ENCODE data around the gene CADM1. TPM values are rescaled to one million over a fixed set of nuclear protein-coding genes. Genes with fewer than 3 reads are reported as not detected.

CADM1 gene
- total and polyA plus RNA-seq, 9 of the 15 experiments (the other 6 are each of a cell fraction or from before 2014, with no cell fraction given), result 0.42 TPM; not detected in 8

DNA sequence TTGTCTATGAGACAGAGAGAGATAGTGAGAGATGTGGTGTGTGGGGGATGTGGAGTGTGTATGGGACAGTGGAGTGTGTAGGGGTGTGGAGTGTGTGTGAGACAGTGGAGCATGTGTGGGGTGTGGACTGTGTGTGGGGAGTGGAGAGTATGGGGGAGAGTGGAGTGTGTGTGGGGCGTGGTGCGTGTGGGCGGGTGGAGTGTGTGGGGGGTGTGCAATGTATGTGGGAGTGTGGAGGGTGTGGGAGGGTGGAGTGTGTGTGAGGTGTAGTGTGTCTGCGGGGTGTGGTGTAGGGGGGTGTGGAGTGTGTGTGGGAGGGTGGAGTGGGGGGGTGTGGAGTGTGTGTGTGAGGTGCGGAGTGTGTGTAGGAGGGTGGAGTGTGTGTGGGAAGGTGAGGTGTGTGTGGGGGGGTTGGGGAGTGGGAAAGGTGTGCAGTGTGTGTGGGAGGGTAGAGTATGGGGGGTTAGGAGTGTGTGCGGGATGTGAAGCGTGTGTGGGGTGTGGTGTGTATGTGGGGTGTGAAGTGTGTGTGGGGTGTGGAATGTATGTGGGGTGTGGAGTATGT lies 356.9 kb downstream of the CADM1 start:
- CTCF ChIA-PET (ENCODE audit: low intra/inter-chr PET ratio), result no interaction called here
- intact Hi-C loops (cut with micrococcal nuclease), result no loop called here
- FAIRE-seq, result no peak
- H3K79me2 ChIP-seq (ENCODE audit: control insufficient read depth, insufficient read depth, low read length), result no peaks in the 10 kb centered on the region
- in situ Hi-C loops (cut with MboI), result no loop called here
- DNase-seq (ENCODE audit: extremely low read depth in 1 of 4, low spot score in 3 of 4), result no peak
- no peak overlapping the region for H3K9ac ChIP-seq (ENCODE audit: insufficient read depth in 1 of 2, low read depth in 2 of 2, low read length in 2 of 2)
- no peaks in the 10 kb centered on the region for H3K4me1 ChIP-seq (replicated peaks in 1 of 2; ENCODE audit: control insufficient read depth in 2 of 2, insufficient read depth in 2 of 2, low read length in 2 of 2)
- H3K9me1 ChIP-seq (ENCODE audit: control insufficient read depth, insufficient read depth, low read length), result peaks cover 2% of the 10 kb centered on the region
- H4K20me1 ChIP-seq (replicated peaks; ENCODE audit: control insufficient read depth, insufficient read depth, low read length), result no peaks in the 10 kb centered on the region
- H3K27me3 ChIP-seq (ENCODE audit: control insufficient read depth in 2 of 2, insufficient read depth in 2 of 2, low read length in 2 of 2), result no peaks in the 10 kb centered on the region; a peak in 1 of 5 replicates
- no TSS peak for BruUV-seq (replicated peaks)
- H3K36me3 ChIP-seq (ENCODE audit: control insufficient read depth, insufficient read depth, low read length), result no peaks in the 10 kb centered on the region
- no peak overlapping the region for H3K4me3 ChIP-seq
- 0% methylated on average over 1 of the region's 7 CpGs for WGBS (ENCODE audit: insufficient coverage, low coverage, missing lambda C conversion rate)
- POLR2A ChIA-PET, result no interaction called here
- no peak overlapping the region for H3K27ac ChIP-seq (ENCODE audit: extremely low read depth, low read depth, low read length)
- no peak for ATAC-seq
- H3K9me3 ChIP-seq (replicated peaks; ENCODE audit: control insufficient read depth, insufficient read depth, low read depth, low read length), result no peaks in the 10 kb centered on the region
- H2AFZ ChIP-seq (ENCODE audit: low read depth, low read length), result no peak overlapping the region
- H3K4me2 ChIP-seq (ENCODE audit: insufficient read depth, low read length), result no peak overlapping the region
- TF ChIP-seq CREBBP (IDR thresholded peaks at IDR 0.05; ENCODE audit: low read depth, low read length) (no peak), ZNF445 (CRISPR knock-in tag; IDR thresholded peaks at IDR 0.05; ENCODE audit: low read depth) (no peak), BMI1 (IDR thresholded peaks at IDR 0.05; ENCODE audit: low read length) (no peak)
- TF ChIP-seq, protein P1, sequence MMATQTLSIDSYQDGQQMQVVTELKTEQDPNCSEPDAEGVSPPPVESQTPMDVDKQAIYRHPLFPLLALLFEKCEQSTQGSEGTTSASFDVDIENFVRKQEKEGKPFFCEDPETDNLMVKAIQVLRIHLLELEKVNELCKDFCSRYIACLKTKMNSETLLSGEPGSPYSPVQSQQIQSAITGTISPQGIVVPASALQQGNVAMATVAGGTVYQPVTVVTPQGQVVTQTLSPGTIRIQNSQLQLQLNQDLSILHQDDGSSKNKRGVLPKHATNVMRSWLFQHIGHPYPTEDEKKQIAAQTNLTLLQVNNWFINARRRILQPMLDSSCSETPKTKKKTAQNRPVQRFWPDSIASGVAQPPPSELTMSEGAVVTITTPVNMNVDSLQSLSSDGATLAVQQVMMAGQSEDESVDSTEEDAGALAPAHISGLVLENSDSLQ (IDR thresholded peaks at IDR 0.05), result no peak

DNA sequence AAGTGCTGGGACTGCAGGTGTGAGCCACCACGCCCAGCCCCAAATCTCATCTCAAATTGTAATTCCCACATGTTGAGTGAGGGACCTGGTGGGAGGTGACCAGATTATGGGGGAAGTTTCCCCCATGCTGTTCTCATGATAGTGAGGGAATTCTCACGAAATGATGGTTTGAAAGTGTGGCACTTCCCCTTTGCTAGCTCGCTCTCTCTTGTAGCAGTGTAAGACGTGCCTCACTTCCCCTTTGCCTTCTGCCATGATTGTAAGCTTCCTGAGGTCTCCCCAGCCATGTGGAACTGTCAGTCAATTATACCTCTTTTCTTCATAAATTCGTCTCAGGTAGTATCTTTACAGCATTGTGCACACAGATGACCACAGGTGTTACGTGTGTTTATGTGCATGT lies 357.8 kb downstream of the CADM1 start:
- FAIRE-seq (no peak), ATAC-seq (no peak), DNase-seq (ENCODE audit: extremely low read depth in 1 of 4, low spot score in 3 of 4) (no peak)
- Histone ChIP-seq H3K9me1 (ENCODE audit: control insufficient read depth, insufficient read depth, low read length) (peaks cover 2% of the 10 kb centered on the region), H3K4me2 (ENCODE audit: insufficient read depth, low read length) (no peak overlapping the region), H2AFZ (ENCODE audit: low read depth, low read length) (no peak overlapping the region), H3K9ac (ENCODE audit: insufficient read depth in 1 of 2, low read depth in 2 of 2, low read length in 2 of 2) (no peak overlapping the region), H3K27me3 (ENCODE audit: control insufficient read depth in 2 of 2, insufficient read depth in 2 of 2, low read length in 2 of 2) (no peaks in the 10 kb centered on the region; a peak in 1 of 5 replicates), H3K4me3 (no peak overlapping the region), H3K79me2 (ENCODE audit: control insufficient read depth, insufficient read depth, low read length) (no peaks in the 10 kb centered on the region), H3K4me1 (replicated peaks in 1 of 2; ENCODE audit: control insufficient read depth in 2 of 2, insufficient read depth in 2 of 2, low read length in 2 of 2) (no peaks in the 10 kb centered on the region), H4K20me1 (replicated peaks; ENCODE audit: control insufficient read depth, insufficient read depth, low read length) (no peaks in the 10 kb centered on the region), H3K27ac (ENCODE audit: extremely low read depth, low read depth, low read length) (no peak overlapping the region), H3K36me3 (ENCODE audit: control insufficient read depth, insufficient read depth, low read length) (no peaks in the 10 kb centered on the region), H3K9me3 (replicated peaks; ENCODE audit: control insufficient read depth, insufficient read depth, low read depth, low read length) (no peaks in the 10 kb centered on the region)
- TF ChIP-seq ARNT (IDR thresholded peaks at IDR 0.05) (no peak), PRMT5 (CRISPR knock-in tag; IDR thresholded peaks at IDR 0.05) (no peak), ILF3 (IDR thresholded peaks at IDR 0.05; ENCODE audit: borderline replicate concordance) (no peak), ZNF785 (CRISPR knock-in tag; IDR thresholded peaks at IDR 0.05) (no peak), SPI1 (IDR thresholded peaks at IDR 0.05; ENCODE audit: borderline replicate concordance, low read depth, low read length) (peak; percentile 46; the same call in 1 of the 2 replicates), GABPB1 (CRISPR knock-in tag; IDR thresholded peaks at IDR 0.05) (no peak)
- TF ChIP-seq, protein P2, sequence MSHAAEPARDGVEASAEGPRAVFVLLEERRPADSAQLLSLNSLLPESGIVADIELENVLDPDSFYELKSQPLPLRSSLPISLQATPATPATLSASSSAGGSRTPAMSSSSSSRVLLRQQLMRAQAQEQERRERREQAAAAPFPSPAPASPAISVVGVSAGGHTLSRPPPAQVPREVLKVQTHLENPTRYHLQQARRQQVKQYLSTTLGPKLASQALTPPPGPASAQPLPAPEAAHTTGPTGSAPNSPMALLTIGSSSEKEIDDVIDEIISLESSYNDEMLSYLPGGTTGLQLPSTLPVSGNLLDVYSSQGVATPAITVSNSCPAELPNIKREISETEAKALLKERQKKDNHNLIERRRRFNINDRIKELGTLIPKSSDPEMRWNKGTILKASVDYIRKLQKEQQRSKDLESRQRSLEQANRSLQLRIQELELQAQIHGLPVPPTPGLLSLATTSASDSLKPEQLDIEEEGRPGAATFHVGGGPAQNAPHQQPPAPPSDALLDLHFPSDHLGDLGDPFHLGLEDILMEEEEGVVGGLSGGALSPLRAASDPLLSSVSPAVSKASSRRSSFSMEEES (CRISPR knock-in tag; IDR thresholded peaks at IDR 0.05), result no peak
- POLR2A ChIA-PET, result no interaction called here
- in situ Hi-C loops (cut with MboI), result no loop called here
- intact Hi-C loops (cut with micrococcal nuclease), result no loop called here
- WGBS (ENCODE audit: insufficient coverage, low coverage, missing lambda C conversion rate), result 1% methylated on average over 6 of the region's 6 CpGs
- CTCF ChIA-PET (ENCODE audit: low intra/inter-chr PET ratio), result no interaction called here
- no TSS peak for BruUV-seq (replicated peaks)

Measured in K562 (cell line).